HG02970 (cell line): Measurements from ENCODE around the gene IRF3.
"Not testable (repeated sequence)": the region's sequence is repeated elsewhere in the genome, so short reads cannot be mapped to it uniquely, and the experiment has no call there.

Experiments
- ATAC-seq: cut with Tn5 transposase; IDR thresholded peaks from one replicate; pipeline ENCODE4 v1.9.1; 2021; ENCODE audit warnings: mild to moderate bottlenecking, moderate library complexity, moderate number of reproducible peaks; ENCODE audit not compliant: unreplicated experiment, low FRiP score

IRF3 gene

DNA sequence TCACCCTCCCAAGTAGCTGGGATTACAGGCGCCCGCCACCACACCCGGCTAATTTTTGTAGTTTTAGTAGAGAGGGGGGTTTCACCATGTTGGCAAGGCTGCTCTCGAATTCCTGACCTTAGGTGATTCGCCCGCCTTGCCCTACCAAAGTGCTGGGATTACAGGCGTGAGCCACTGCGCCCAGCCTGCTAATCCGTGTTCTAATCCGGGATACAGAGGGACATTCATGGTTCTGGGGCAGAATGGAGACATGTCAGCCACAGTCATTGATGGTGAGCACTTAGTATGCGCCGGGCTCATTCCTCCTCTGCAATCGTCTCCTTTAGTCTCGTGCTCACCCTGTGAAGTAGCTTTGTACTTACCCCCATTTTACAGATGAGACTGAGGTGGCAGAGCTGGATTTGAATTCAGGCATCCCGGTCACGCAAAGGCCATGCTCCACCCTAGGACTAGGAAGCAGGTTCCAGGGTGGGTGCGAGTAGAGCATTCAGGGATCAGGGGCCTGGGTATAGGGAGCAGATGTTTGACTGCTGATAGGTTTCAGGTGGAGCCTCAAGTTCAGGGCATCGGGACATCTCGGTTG lies 34.0 kb downstream of the IRF3 start:
- ATAC-seq, result no peak

DNA sequence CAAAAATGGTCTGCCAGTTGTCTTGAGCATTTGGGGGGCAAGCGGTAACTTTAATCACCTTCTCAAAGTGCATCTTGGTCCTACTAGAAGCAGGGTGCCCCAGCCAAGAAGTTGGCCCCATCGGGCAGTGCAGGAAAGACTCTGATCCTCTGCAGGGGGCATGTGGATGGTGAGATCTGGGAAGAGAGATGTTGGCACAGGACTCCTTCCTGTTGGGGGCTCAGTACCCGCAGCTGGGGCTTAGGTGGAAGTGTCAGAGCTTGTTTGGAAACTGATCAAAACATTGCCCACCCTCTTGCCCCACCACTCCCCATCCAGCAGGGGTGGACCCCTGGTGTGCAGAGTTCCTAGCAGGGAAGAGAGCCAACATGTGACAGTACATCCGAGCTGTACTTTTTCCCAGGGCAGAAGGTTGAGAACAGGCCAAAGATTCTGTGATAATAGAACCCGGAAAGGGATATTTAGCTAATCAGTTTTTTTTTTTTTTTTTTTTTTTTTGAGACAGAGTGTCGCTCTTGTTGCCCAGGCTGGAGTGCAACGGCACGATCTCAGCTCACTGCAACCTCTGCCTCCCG lies 34.6 kb downstream of the IRF3 start:
- no peak for ATAC-seq

DNA sequence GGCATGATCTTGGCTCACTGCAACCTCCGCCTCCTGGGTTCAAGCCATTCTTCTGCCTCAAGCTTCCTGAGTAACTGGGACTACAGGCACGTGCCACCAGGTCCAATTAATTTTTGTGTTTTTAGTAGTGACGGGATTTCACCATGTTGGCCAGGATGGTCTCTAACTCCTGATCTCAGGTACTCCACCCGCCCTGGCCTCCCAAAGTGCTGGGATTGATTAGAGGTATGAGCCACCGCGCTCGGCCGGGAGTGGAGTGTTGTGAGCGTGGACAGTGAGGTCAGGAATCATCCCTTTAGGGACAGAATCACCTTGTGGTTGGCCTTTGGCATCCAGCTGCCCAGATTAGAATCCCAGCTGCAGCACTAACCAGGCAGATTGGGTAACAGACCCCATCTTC lies 36.0 kb downstream of the IRF3 start:
- no peak for ATAC-seq

DNA sequence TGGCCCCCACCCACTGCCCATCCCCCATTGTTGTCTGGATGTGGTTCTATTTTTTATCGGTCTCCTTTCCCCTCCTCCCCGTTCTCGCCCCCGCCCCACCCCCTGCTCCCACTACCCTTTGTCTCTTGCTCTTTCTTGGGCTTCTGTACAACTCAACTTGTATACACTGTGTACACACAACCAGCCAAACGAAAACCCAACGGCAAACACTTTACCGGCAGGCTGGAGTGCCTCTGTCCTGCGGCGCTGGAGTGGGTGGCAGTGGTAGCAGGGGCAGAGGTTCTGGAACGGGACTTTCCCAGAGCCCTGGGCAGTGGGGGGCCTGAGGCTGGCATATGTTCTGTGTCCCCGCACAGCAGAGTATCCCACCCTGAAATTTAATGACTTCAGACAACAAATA lies 39.4 kb downstream of the IRF3 start:
- ATAC-seq, result no peak

DNA sequence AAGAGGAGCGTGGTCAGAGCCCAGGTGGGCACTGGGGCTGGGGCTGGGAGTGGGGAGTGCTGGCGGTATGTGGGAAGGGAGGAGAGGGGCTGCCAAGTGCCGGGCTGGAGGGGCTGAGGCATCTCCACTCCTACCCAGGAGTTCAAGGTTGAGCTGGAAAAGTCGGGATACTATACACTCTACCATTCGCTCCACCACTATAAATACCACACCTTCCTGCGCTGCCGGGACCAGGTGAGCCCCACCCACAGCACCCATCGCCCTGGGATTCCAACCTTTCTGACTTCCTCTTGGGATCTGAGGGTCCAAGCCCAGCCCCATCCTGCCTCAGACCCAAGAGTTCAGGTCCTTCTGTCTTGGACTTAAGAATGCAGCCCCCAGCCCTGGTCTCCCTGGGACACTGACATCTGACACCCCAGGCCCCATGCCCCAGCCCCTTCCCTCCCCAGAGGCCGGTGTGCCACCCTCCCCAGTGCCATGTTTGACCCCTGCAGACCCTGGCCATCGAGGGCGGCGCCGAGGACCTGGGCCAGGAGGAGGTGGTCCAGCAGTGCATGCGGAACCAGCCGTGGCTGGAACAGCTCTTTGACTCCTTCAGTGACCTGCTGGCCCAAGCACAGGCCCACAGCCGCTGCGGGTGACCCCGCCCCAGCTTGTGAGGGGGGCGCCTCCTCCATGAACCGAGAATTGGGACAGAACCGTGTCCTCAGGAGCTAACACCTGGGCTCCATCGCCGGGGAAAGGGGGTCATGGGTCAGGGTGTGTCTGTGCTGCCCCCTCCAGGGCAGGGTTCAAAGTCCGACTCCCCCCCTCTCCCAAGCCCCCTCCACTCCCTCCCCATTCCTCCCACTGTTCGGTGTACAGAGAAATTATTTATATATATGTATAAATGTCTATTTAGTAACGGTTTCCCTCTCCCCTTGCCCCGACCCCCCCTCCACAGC lies 40.4 kb downstream of the IRF3 start:
- no peak for ATAC-seq

DNA sequence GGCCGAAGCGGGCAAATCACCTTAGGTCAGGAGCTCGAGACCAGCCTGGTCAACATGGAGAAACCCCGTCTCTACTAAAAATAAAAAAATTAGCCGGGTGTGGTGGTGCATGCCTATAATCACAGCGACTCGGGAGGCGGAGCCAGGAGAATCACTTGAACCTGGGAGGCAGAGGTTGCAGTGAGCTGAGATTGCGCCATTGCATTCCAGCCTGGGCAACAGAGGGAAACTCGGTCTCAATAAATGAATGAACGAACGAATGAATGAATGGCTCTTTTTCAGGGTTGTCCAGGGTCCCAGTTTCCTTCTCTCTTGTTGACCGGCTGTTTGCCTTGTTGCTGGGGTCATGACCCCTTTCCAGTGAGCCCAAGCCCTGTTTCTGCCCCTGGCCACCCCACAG lies 47.8 kb downstream of the IRF3 start:
- not testable (repeated sequence) for ATAC-seq

DNA sequence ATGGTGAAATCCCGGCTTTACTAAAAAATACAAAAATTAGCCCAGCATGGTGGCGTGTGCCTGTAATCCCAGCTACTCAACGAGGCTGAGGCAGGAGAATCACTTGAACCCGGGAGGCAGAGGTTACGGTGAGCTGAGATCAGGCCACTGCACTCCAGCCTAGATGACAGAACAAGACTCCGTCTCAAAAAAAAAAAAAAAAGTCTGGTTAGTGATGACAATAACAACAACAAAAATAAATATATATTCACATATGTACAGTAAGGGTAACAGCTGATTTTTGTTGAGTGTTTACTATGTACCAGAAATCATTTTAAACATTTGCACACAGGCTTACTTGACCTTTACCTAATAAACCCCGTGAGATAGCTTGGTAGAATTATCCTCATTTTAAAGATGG lies 48.7 kb downstream of the IRF3 start:
- no peak for ATAC-seq

DNA sequence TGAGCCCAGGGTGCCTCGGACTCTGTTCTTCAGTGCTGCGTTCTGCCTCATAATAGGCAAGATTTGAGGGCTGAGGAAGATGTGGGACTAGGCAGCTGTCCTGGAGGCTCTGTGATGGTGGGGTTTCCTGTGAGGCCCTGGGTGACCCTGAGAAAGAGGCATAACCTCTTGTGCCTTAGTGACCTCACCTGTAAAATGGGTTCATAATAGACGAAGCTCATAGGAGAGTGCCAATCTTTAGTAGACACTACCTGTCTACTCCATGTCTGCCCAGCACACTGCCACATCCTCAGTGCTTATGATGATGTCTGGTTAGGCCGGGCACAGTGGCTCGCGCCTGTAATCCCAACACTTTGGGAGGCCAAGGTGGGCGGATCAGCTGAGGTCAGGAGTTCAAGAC lies 49.1 kb downstream of the IRF3 start:
- ATAC-seq, result no peak

DNA sequence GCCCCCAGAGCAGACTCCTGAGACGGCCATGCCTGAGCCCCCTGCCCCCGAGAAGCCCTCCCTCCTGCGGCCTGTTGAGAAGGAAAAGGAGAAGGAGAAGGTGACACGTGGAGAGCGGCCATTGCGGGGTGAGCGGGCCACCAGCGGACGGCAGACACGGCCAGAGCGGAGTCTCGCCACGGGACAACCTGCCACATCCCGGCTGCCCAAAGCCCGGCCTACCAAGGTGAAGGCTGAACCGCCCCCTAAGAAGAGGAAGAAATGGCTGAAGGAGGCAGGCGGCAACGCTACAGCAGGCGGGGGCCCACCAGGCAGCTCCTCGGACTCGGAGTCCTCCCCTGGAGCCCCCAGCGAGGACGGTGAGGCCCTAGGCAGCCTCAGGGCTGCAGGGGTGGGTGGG lies 49.8 kb downstream of the IRF3 start:
- no peak for ATAC-seq

DNA sequence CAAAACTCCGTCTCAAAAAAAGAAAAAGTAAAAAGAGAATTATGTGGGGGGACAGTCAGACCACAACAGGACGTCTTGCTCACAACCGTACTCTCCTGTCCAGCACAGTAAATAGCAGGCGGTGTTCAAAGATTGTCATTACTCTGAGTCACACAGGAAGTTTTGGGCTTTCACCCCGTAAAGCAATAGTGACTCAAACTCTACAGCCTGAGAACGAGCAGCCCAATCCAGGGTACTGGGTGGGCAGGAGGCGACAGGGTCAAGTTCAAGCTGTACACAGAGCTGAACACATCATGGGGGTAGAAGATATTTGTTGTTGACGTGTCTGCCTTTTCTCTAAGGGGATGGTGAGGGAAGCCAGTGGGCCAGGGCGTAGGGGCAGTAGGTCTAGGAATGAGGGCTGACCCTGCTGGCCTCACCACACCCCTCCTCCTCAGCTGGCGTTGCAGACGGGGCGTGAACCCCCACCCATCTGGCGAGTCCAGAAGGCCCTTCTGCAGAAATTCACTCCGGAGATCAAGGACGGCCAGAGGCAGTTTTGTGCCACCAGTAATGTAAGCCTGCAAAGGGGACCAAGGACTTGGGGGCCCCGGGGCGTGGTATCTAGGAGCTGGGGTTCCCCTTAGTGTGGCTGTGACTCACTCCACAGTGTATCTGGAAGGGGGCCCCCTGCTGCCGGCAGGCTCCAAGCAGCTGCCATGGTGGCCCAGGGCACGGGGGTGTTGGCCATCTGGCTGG lies 51.4 kb downstream of the IRF3 start:
- ATAC-seq, result no peak

DNA sequence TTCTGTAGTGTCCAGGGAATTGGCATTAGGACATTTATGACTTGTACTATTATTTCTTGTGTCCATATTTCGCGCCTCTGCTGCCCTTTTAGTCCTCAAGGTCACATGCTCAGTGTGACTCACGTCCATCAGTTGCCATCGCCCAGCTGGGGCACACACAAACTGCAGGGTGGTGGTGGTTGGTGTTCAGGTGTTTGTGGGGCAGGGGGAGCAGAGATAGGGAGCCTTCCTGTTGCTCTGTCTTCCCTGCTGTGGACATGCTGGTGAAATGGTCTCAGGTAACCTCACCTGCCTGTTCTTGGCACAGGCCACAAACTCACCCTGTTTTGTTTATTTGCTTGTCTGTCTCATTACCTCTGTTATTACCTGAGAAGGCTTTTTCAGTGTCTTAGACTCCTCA lies 52.3 kb downstream of the IRF3 start:
- no peak for ATAC-seq
